ENCODE data around the gene MCF2.
"Not testable (repeated sequence)": the region's sequence is repeated elsewhere in the genome, so short reads cannot be mapped to it uniquely, and the experiment has no call there.

MCF2 gene

GRCh38 chrX:139708067-139708466 is at the start of gene MCF2:
Gene MCF2 (minus strand): TSS chrX:139708167. CDS start chrX:139651744, 56,423 bp downstream.
- no peak for DNase-seq (ENCODE audit: low spot score)

- DNase-seq (ENCODE audit: low spot score), result no peak
These were observed 43.1 kb upstream of the MCF2 start for GRCh38 chrX:139751053-139751452.

GRCh38 chrX:139750390-139750789 is 42.4 kb upstream of the MCF2 start:
- DNase-seq (ENCODE audit: low spot score), result no peak

GRCh38 chrX:139739138-139739537 is 31.2 kb upstream of the MCF2 start:
- DNase-seq (ENCODE audit: low spot score), result peak; percentile 34

GRCh38 chrX:139738581-139738980 is 30.6 kb upstream of the MCF2 start:
- DNase-seq (ENCODE audit: low spot score), result no peak

- no peak for DNase-seq (ENCODE audit: low spot score)
These were observed 28.2 kb upstream of the MCF2 start for GRCh38 chrX:139736151-139736550.

GRCh38 chrX:139734996-139735395 is 27.0 kb upstream of the MCF2 start:
- no peak for DNase-seq (ENCODE audit: low spot score)

GRCh38 chrX:139725720-139726119 is 17.8 kb upstream of the MCF2 start:
- DNase-seq (ENCODE audit: low spot score), result no peak

GRCh38 chrX:139724626-139725025 is 16.7 kb upstream of the MCF2 start:
- no peak for DNase-seq (ENCODE audit: low spot score)

- DNase-seq (ENCODE audit: low spot score), result no peak
These were observed 13.0 kb upstream of the MCF2 start for GRCh38 chrX:139720979-139721378.

GRCh38 chrX:139720136-139720535 is 12.2 kb upstream of the MCF2 start:
- peak; percentile 28 for DNase-seq (ENCODE audit: low spot score)

- DNase-seq (ENCODE audit: low spot score), result no peak
These were observed 5.3 kb downstream of the MCF2 start for GRCh38 chrX:139702658-139703057.

- no peak for DNase-seq (ENCODE audit: low spot score)
These were observed 15.1 kb downstream of the MCF2 start for GRCh38 chrX:139692908-139693307.

GRCh38 chrX:139692506-139692849 is 15.5 kb downstream of the MCF2 start:
- no peak for DNase-seq (ENCODE audit: low spot score)

- no peak for DNase-seq (ENCODE audit: low spot score)
These were observed 16.0 kb downstream of the MCF2 start for GRCh38 chrX:139691843-139692505.

GRCh38 chrX:139691493-139691842 is 16.5 kb downstream of the MCF2 start:
- DNase-seq (ENCODE audit: low spot score), result no peak

- DNase-seq (ENCODE audit: low spot score), result not testable (repeated sequence)
These were observed 22.8 kb downstream of the MCF2 start for GRCh38 chrX:139685175-139685574.

GRCh38 chrX:139680356-139680755 is 27.6 kb downstream of the MCF2 start:
- DNase-seq (ENCODE audit: low spot score), result no peak

- no peak for DNase-seq (ENCODE audit: low spot score)
These were observed 60.4 kb downstream of the MCF2 start for GRCh38 chrX:139647597-139647996.

- DNase-seq (ENCODE audit: low spot score), result no peak
These were observed 65.6 kb downstream of the MCF2 start for GRCh38 chrX:139642241-139642927.

- DNase-seq (ENCODE audit: low spot score), result no peak
These were observed 67.7 kb downstream of the MCF2 start for GRCh38 chrX:139640259-139640658.

GRCh38 chrX:139639253-139639652 is 68.7 kb downstream of the MCF2 start:
- DNase-seq (ENCODE audit: low spot score), result no peak

- no peak for DNase-seq (ENCODE audit: low spot score)
These were observed 107.9 kb downstream of the MCF2 start for GRCh38 chrX:139600105-139600504.

GRCh38 chrX:139596068-139596467 is 111.9 kb downstream of the MCF2 start:
- no peak for DNase-seq (ENCODE audit: low spot score)

Data from kidney capillary endothelial cell (primary cell).